ENCODE measurements around the gene GATA6. TPM values are rescaled to one million over a fixed set of nuclear protein-coding genes. Genes with fewer than 3 reads are reported as not detected.
A peak's percentile ranks its signal among the peaks of the same experiment; 100 is the strongest.

Gene GATA6
- total RNA-seq, 2 donors from 2014 or later, result 41.8 to 114 TPM

GRCh38 chr18:22197668-22198067, 28.3 kb downstream of the GATA6 start:
- Histone ChIP-seq H3K27me3 (no peaks in the 10 kb centered on the region), H3K36me3 (replicated peaks in 1 of 2; ENCODE audit: insufficient read depth in 1 of 2, low read depth in 2 of 2) (peaks cover 0 to 13% of the 10 kb centered on the region in 2 donors), H3K27ac (peak overlapping the region in 3 of 4 donors; percentile 10 to 40 (median 34)), H3K4me1 (peaks cover 61% of the 10 kb centered on the region), H3K9me3 (no peaks in the 10 kb centered on the region), H3K4me3 (no peak overlapping the region)
- ATAC-seq, result no peak
- no peak for DNase-seq
- WGBS, 2 donors, result 46 to 55% methylated on average over 2 of the region's 2 CpGs
- TF ChIP-seq POLR2A (IDR thresholded peaks at IDR 0.05) (no peak), CTCF (IDR thresholded peaks at IDR 0.05) (no peak)
- intact Hi-C loops (cut with DNase I), result no loop called here

- DNase-seq (no peak), ATAC-seq (no peak)
- 69 to 73% methylated on average over 5 to 7 of the region's 7 CpGs for WGBS, 2 donors
- Histone ChIP-seq H3K9me3 (no peaks in the 10 kb centered on the region), H3K27ac (peak overlapping the region in 1 of 4 donors; percentile 34), H3K36me3 (replicated peaks in 1 of 2; ENCODE audit: insufficient read depth in 1 of 2, low read depth in 2 of 2) (peaks cover 0 to 13% of the 10 kb centered on the region in 2 donors), H3K4me1 (peaks cover 60% of the 10 kb centered on the region), H3K4me3 (no peak overlapping the region), H3K27me3 (no peaks in the 10 kb centered on the region)
- TF ChIP-seq POLR2A (IDR thresholded peaks at IDR 0.05), result no peak
- no peak for TF ChIP-seq CTCF (IDR thresholded peaks at IDR 0.05)
- intact Hi-C loops (cut with DNase I), result no loop called here
Measured at GRCh38 chr18:22198163-22198562, 28.8 kb downstream of the GATA6 start.

- 63 to 68% methylated on average over 6 of the region's 6 CpGs for WGBS, 2 donors
- Histone ChIP-seq H3K9me3 (no peaks in the 10 kb centered on the region), H3K4me1 (peaks cover 57% of the 10 kb centered on the region), H3K36me3 (replicated peaks in 1 of 2; ENCODE audit: insufficient read depth in 1 of 2, low read depth in 2 of 2) (peaks cover 0 to 13% of the 10 kb centered on the region in 2 donors), H3K4me3 (no peak overlapping the region), H3K27me3 (no peaks in the 10 kb centered on the region), H3K27ac (peak overlapping the region in 1 of 4 donors; percentile 27)
- ATAC-seq (no peak), DNase-seq (no peak)
- no peak for TF ChIP-seq POLR2A (IDR thresholded peaks at IDR 0.05)
- TF ChIP-seq CTCF (IDR thresholded peaks at IDR 0.05), result no peak
- intact Hi-C loops (cut with DNase I), result no loop called here
Measured at GRCh38 chr18:22199005-22199404, 29.6 kb downstream of the GATA6 start.

- no peaks in the 10 kb centered on the region for H3K27me3 ChIP-seq
- H3K36me3 ChIP-seq (replicated peaks in 1 of 2; ENCODE audit: insufficient read depth in 1 of 2, low read depth in 2 of 2), result peaks cover 0 to 13% of the 10 kb centered on the region in 2 donors
- no peak overlapping the region for H3K27ac ChIP-seq
- TF ChIP-seq POLR2A (IDR thresholded peaks at IDR 0.05) (no peak), CTCF (IDR thresholded peaks at IDR 0.05) (no peak)
- no peak for ATAC-seq
- WGBS, 2 donors, result 80 to 93% methylated on average over 24 to 32 of the region's 32 CpGs
- no peaks in the 10 kb centered on the region for H3K9me3 ChIP-seq
- DNase-seq, result no peak
- peaks cover 49% of the 10 kb centered on the region for H3K4me1 ChIP-seq
- H3K4me3 ChIP-seq, result no peak overlapping the region
- intact Hi-C loops (cut with DNase I), result no loop called here
Measured at GRCh38 chr18:22200611-22201225, 31.3 kb downstream of the GATA6 start.

- DNase-seq, result no peak
- intact Hi-C loops (cut with DNase I), result no loop called here
- peaks cover 0 to 9% of the 10 kb centered on the region in 2 donors for H3K36me3 ChIP-seq (replicated peaks in 1 of 2; ENCODE audit: insufficient read depth in 1 of 2, low read depth in 2 of 2)
- H3K27ac ChIP-seq, result no peak overlapping the region
- TF ChIP-seq CTCF (IDR thresholded peaks at IDR 0.05), result no peak
- no peak for TF ChIP-seq POLR2A (IDR thresholded peaks at IDR 0.05)
- H3K27me3 ChIP-seq, result no peaks in the 10 kb centered on the region
- H3K4me3 ChIP-seq, result no peak overlapping the region
- 50 to 67% methylated on average over 1 of the region's 1 CpG for WGBS, 2 donors
- no peak for ATAC-seq
- no peaks in the 10 kb centered on the region for H3K9me3 ChIP-seq
- peaks cover 36% of the 10 kb centered on the region for H3K4me1 ChIP-seq
Measured at GRCh38 chr18:22203035-22203434, 33.6 kb downstream of the GATA6 start.

Measured in body of pancreas (tissue), 4 donors.